Transverse colon (tissue), 4 donors: Measurements from ENCODE around the gene MN1.

Experiments used
- CTCF ChIP-seq, 5 experiments: fragments of 200-600 bp in 3 of 5; fragments of 450-650 bp in 2 of 5; sonication (generic) in 3 of 5; IDR thresholded peaks; 1 replicate in 2 of 5; 2 replicates in 3 of 5; pipeline ENCODE4 v1.5.1; 2016 to 2017; ENCODE audit warnings: antibody characterized with exemption in 5 of 5, inconsistent platforms in 3 of 5, mild to moderate bottlenecking in 2 of 5, moderate library complexity in 1 of 5
- EP300 ChIP-seq: sonication (generic); formaldehyde crosslinking; IDR thresholded peaks from one replicate; pipeline ENCODE4 v1.6.1; 2017; ENCODE audit warnings: antibody characterized with exemption, low read depth
- POLR2A ChIP-seq: fragments of 450-650 bp; IDR thresholded peaks from one replicate; pipeline ENCODE4 v1.6.1; 2016; ENCODE audit warnings: antibody characterized with exemption, mild to moderate bottlenecking, moderate library complexity
- POLR2AphosphoS5 ChIP-seq, 3 donors: sonication (generic); formaldehyde crosslinking; IDR thresholded peaks; one replicate each; pipeline ENCODE4 v1.6.1; 2016; ENCODE audit warnings: antibody characterized with exemption in 3 of 3

- no peak for TF ChIP-seq CTCF (IDR thresholded peaks at IDR 0.05)
- no peak for TF ChIP-seq POLR2AphosphoS5 (IDR thresholded peaks at IDR 0.05)
- no peak for TF ChIP-seq POLR2A
- no peak for TF ChIP-seq EP300
Observed at GRCh38 chr22:27756212-27756660, 45.3 kb downstream of the MN1 start.
